ENCODE measurements around the gene ELL. TPM values are rescaled to one million over a fixed set of nuclear protein-coding genes. Genes with fewer than 3 reads are reported as not detected.
"Not testable (repeated sequence)": the region's sequence is repeated elsewhere in the genome, so short reads cannot be mapped to it uniquely, and the experiment has no call there.

The ELL gene
- total RNA-seq, 1 donor from 2014 or later: 7.5 TPM

DNA sequence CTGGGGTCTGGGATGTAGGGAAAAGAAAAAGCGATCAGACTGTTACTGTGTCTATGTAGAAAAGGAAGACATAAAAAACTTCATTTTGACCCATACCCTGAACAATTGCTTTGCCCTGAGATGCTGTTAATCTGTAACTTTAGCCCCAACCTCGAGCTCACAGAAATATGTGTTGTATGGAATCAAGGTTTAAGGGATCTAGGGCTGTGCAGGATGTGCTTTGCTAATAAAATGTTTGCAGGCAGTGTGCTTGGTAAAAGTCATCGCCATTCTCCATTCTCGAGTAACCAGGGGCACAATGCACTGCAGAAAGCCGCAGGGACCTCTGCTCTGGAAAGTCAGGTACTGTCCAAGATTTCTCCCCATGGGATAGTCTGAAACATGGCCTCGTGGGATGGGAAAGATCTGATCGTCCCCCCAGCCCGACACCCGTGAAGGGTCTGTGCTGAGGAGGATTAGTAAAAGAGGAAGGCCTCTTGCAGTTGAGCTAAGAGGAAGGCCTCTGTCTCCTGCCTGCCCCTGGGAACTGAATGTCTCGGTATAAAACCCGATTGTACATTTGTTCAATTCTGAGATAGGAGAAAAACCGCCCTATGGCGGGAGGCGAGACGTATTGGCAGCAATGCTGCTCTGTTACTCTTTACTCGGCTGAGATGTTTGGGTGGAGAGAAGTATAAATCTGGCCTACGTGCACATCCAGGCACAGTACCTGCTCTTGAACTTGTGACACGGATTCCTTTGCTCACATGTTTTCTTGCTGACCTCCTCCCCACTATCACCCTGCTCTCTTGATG, 119.2 kb downstream of the ELL start:
- DNase-seq; intact Hi-C loops (cut with DNase I); ATAC-seq (ENCODE audit: poor library complexity): not testable (repeated sequence)

DNA sequence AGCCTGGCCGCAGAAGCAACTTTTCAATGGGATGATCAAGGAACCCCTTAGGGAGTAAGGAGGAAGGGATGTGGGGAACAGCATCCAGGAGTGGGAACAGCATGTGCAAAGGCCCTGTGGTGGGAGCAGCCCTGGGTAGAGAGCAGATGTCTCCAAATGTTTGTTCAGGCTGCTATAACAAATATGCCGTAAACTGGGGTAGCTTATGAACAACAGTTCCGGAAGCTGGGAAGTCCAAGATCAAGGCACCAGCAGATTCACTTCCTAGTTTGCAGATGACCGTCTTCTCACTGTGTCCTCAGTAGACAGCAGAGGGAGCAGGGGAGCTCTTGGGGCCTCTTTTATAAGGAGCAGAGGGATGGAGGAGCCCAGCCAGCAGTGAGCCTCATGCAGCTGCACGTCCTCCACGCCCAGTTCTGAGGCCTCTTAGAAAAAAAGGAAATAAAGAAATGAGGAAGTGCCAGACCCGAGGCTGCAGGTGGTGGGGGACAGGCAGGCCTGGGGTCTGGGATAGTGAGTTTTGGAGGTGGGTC, 120.2 kb downstream of the ELL start:
- peak; percentile 82 for DNase-seq

DNA sequence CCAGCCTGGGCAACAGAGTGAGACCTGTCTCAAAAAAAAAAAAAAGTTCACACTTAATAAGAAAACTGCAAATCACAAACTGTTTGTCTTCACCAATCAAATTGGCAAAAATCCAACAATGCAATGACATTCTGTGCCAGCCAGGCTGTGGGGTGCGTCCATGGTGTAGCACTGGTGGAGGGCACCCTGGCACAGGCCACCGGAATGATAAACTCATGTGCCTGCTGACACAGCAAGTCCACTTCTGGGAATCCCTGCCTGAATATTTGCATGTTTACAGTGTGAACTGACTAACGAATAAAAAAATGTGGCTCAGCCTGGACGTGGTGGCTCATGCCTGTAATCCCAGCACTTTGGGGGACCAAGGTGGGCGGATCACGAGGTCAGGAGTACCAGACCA, 122.9 kb downstream of the ELL start:
- intact Hi-C loops (cut with DNase I): no loop called here

More for the DNA sequence above, 120.2 kb downstream of the ELL start:
- intact Hi-C loops (cut with DNase I): no loop called here
- ATAC-seq (ENCODE audit: poor library complexity): peak; percentile 76

DNA sequence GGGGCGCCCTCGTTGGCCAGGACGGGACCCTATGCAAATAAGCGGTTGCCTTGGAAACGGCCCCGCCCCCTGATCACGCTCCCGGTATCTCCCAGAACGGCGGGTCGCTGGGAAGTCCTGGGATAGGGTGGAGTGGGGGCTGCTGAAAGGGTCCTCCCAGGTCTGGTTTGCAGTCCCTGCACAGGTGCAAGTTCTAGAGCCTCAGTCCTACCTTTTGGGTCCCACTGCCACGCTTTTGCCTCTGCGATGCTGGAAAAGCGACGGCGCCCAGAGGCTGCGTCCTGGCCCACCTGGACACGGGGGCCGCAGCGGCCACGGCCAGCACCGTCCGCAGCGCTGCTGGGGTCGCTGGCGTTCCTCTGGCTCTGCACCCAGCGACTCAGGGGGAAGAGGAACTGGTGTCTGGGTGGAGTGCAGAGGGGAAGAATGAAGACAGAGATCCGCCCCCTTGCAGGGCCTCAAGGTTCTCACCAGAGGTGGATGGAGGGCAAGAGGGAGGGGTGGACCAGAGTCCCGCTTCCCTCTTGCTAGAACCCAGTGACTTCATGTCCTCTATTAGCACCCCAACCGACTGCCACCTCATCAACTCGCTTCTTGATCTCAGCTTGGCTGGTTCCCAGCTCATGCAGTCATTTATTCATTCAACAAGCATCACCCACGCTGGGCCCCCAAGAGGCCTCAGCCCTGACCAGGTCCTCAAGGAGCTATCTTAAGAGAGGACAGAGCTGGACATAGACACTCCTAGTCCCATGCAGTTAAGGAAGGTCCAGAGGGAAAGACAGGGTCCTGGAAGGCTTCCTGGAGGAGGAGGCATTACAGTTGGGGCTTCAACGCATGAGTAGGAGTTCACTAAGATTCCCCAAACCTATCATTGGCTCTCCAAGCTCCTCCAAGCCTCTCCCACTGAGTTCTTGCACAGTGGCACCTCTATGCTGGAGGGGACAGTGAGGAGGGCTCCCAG, 124.3 kb downstream of the ELL start, which contains the start of gene LRRC25:
Gene LRRC25 (minus strand): TSS at position 381 of the 961 bp plus-strand sequence. CDS start 659 bp downstream, outside the sequence.
- intact Hi-C loops (cut with DNase I): no loop called here
- DNase-seq (peak; percentile 77), ATAC-seq (ENCODE audit: poor library complexity) (peak; percentile 62)

More for the DNA sequence above, 122.9 kb downstream of the ELL start:
- DNase-seq (peak; percentile 73), ATAC-seq (ENCODE audit: poor library complexity) (peak; percentile 52)

DNA sequence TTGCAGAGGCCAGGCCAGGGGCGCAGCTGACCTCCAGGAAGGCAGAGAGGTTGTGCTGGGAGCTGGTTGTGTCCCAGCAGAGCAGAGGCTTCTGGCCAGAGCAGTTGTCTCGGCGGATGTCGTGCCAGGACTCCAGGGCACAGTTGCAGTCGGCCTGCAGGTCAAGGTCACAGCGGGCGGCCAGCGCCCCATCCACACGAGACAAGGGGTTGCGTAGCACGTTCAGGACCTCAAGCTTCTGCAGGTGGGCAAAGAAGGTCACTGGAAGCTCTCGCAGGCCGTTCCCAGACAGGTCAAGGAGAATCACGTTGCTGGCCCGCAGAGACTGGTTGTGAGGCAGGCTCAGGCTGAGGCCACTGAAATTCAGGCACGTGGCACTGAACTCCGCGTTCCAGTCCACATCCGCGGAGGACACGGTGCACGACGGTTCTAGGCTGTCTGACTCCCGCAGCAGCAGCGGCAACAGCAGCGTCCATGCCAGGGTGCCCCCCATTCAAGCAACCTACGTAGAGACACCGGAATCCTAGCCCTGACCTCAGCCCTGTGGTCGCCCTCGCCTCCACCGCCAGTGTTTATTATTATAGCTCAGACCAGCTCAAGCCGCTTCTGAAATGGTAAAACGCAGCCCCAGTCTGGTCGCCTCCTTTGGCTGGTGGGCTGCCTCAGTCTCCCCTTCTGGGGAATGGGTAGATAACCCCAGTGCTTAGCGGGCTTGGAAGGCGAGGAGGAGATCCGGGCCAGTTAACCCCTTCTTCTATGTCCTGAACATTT, 125.2 kb downstream of the ELL start:
- ATAC-seq (ENCODE audit: poor library complexity): peak; percentile 29
- peak; percentile 53 for DNase-seq
- intact Hi-C loops (cut with DNase I): no loop called here

DNA sequence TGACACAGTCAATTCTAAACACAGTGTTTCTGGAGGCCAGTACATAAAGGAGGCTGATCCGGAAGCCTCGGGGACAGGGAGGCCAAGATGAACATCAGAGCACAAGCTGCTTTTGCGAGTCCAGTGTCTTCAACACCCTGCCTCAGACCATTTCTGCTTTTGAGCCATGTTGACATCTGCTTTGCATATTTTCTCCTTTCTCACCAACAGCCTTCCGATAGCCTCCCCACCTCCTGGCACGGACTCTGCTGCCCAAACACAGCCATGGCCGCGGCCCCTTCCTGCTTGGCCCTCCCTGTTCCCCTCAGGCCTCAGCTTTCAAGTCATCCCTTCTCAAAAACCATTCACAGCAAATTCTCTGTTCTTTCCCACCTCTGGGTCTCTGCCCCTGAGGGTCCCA, 128.0 kb downstream of the ELL start:
- DNase-seq: peak; percentile 81
- peak; percentile 18 for ATAC-seq (ENCODE audit: poor library complexity)
- intact Hi-C loops (cut with DNase I): loop anchor here (5.0 kb wide), 1 partner anchor 47 kb away; no protein-coding TSS in a partner anchor

DNA sequence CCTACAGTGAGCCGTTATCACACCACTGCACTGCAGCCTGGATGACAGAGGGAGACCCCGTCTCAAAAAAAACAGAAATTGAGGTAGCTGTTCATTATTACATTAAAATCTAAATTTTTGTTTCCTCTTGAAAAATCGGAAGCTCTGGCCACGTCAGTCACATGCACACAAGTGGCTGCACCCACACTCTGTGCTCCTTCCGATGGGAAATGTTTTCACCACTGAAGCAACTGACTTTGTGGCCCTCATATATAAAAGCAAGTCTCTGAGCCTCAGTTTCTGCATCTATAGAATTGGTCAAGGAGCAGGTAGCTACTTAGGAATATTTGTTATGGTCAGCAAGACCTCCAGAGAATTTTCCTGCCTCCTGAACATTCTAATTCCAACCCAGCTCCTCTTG, 128.9 kb downstream of the ELL start:
- ATAC-seq (ENCODE audit: poor library complexity): no peak
- no peak for DNase-seq
- intact Hi-C loops (cut with DNase I): loop anchor here (5.0 kb wide), 1 partner anchor 46 kb away; no protein-coding TSS in a partner anchor

Other genes with a start within 250 kb of the ELL start
- gene IQCN, start 247.6 kb downstream of the ELL start, total RNA-seq: 0.35 TPM
- 107 TPM for gene JUND, start 240.4 kb downstream of the ELL start, total RNA-seq
- gene LSM4, start 199.0 kb downstream of the ELL start, total RNA-seq: 103 TPM
- 33.6 TPM for gene PGPEP1, start 181.5 kb downstream of the ELL start, total RNA-seq
- gene GDF15, start 135.9 kb downstream of the ELL start, total RNA-seq: 0.54 TPM
- gene LRRC25, start 124.4 kb downstream of the ELL start, total RNA-seq: 3.6 TPM
- gene SSBP4, start 102.7 kb downstream of the ELL start, total RNA-seq: 30.4 TPM
- gene ISYNA1, start 83.9 kb downstream of the ELL start, total RNA-seq: 26.0 TPM
- 182 TPM for gene FKBP8, start 21.5 kb upstream of the ELL start, total RNA-seq
- gene KXD1, start 35.8 kb upstream of the ELL start, total RNA-seq: 44.4 TPM
- 684 TPM for gene UBA52, start 49.8 kb upstream of the ELL start, total RNA-seq
- gene REX1BD, start 66.7 kb upstream of the ELL start, total RNA-seq: 94.8 TPM
- 20.6 TPM for gene CRLF1, start 84.7 kb upstream of the ELL start, total RNA-seq
- 1.6 TPM for gene TMEM59L, start 90.8 kb upstream of the ELL start, total RNA-seq
- gene KLHL26, start 115.0 kb upstream of the ELL start, total RNA-seq: 4.5 TPM
- 9.1 TPM for gene CRTC1, start 161.6 kb upstream of the ELL start, total RNA-seq